ENCODE results near the gene FAM200A. TPM values are rescaled to one million over a fixed set of nuclear protein-coding genes. Genes with fewer than 3 reads are reported as not detected.

Gene FAM200A
- total RNA-seq, 4 donors from 2014 or later, result 0.40 to 4.2 (median 4.1) TPM; not detected in 1

- 92 to 95% methylated on average over 4 to 9 of the region's 9 CpGs for WGBS, 2 donors (ENCODE audit: low coverage in 1 of 2)
- no peak overlapping the region for H3K4me3 ChIP-seq
- no peaks in the 10 kb centered on the region for H3K4me1 ChIP-seq
- no peaks in the 10 kb centered on the region for H3K36me3 ChIP-seq
- peaks cover 20 to 22% of the 10 kb centered on the region in 2 donors for H3K9me3 ChIP-seq
- intact Hi-C loops (cut with DNase I; ENCODE audit: low total_unique reads), result no loop called here
- no peak for TF ChIP-seq CTCF (IDR thresholded peaks at IDR 0.05)
- TF ChIP-seq POLR2A (IDR thresholded peaks at IDR 0.05), result no peak
- no peak for TF ChIP-seq EP300 (IDR thresholded peaks at IDR 0.05; ENCODE audit: low read depth)
- no peak for TF ChIP-seq POLR2AphosphoS5 (IDR thresholded peaks at IDR 0.05)
- H3K27me3 ChIP-seq, result no peaks in the 10 kb centered on the region
- no peak for DNase-seq
- H3K27ac ChIP-seq, result no peak overlapping the region
- in situ Hi-C loops (cut with MboI; ENCODE audit: low pct_ligation_motif_present in 1 of 4, low pct_unique_long_range_greater_than_20kb in 1 of 4, low sequenced_read_pairs in 3 of 4), result no loop called here
These were observed 10.7 kb downstream of the FAM200A start for GRCh38 chr7:99541212-99541611.

- no peak for DNase-seq
- H3K36me3 ChIP-seq, result no peaks in the 10 kb centered on the region
- WGBS, 2 donors (ENCODE audit: low coverage in 1 of 2), result 92 to 100% methylated on average over 2 to 5 of the region's 5 CpGs
- in situ Hi-C loops (cut with MboI; ENCODE audit: low pct_ligation_motif_present in 1 of 4, low pct_unique_long_range_greater_than_20kb in 1 of 4, low sequenced_read_pairs in 3 of 4) (no loop called here), intact Hi-C loops (cut with DNase I; ENCODE audit: low total_unique reads) (no loop called here)
- H3K9me3 ChIP-seq, result peaks cover 20 to 22% of the 10 kb centered on the region in 2 donors
- TF ChIP-seq POLR2A (IDR thresholded peaks at IDR 0.05), result no peak
- TF ChIP-seq POLR2AphosphoS5 (IDR thresholded peaks at IDR 0.05), result no peak
- no peak for TF ChIP-seq CTCF (IDR thresholded peaks at IDR 0.05)
- TF ChIP-seq EP300 (IDR thresholded peaks at IDR 0.05; ENCODE audit: low read depth), result no peak
- H3K4me3 ChIP-seq, result no peak overlapping the region
- H3K27ac ChIP-seq, result no peak overlapping the region
- no peaks in the 10 kb centered on the region for H3K27me3 ChIP-seq
- H3K4me1 ChIP-seq, result no peaks in the 10 kb centered on the region
These were observed 11.4 kb downstream of the FAM200A start for GRCh38 chr7:99540542-99540941.

GRCh38 chr7:99539213-99539811 is 12.6 kb downstream of the FAM200A start:
- no peak for DNase-seq
- WGBS, 2 donors (ENCODE audit: low coverage in 1 of 2), result 82 to 84% methylated on average over 4 to 7 of the region's 7 CpGs
- TF ChIP-seq EP300 (IDR thresholded peaks at IDR 0.05; ENCODE audit: low read depth) (no peak), CTCF (IDR thresholded peaks at IDR 0.05) (no peak), POLR2AphosphoS5 (IDR thresholded peaks at IDR 0.05) (no peak), POLR2A (IDR thresholded peaks at IDR 0.05) (no peak)
- intact Hi-C loops (cut with DNase I; ENCODE audit: low total_unique reads), result no loop called here
- H3K9me3 ChIP-seq, result peaks cover 20 to 22% of the 10 kb centered on the region in 2 donors
- H3K4me3 ChIP-seq, result no peak overlapping the region
- no peaks in the 10 kb centered on the region for H3K27me3 ChIP-seq
- no peaks in the 10 kb centered on the region for H3K4me1 ChIP-seq
- no peak overlapping the region for H3K27ac ChIP-seq
- in situ Hi-C loops (cut with MboI; ENCODE audit: low pct_ligation_motif_present in 1 of 4, low pct_unique_long_range_greater_than_20kb in 1 of 4, low sequenced_read_pairs in 3 of 4), result no loop called here
- H3K36me3 ChIP-seq, result no peaks in the 10 kb centered on the region

- Histone ChIP-seq H3K27ac (no peak overlapping the region), H3K27me3 (no peaks in the 10 kb centered on the region), H3K36me3 (peaks cover 4 to 20% (median 13%) of the 10 kb centered on the region in 4 donors), H3K9me3 (peaks cover 30 to 35% of the 10 kb centered on the region in 2 donors), H3K4me1 (no peaks in the 10 kb centered on the region), H3K4me3 (no peak overlapping the region)
- 92 to 100% methylated on average over 2 of the region's 2 CpGs for WGBS, 2 donors (ENCODE audit: low coverage in 1 of 2)
- intact Hi-C loops (cut with DNase I; ENCODE audit: low total_unique reads), result no loop called here
- no peak for DNase-seq
- TF ChIP-seq CTCF (IDR thresholded peaks at IDR 0.05) (no peak), EP300 (IDR thresholded peaks at IDR 0.05; ENCODE audit: low read depth) (no peak), POLR2A (IDR thresholded peaks at IDR 0.05) (no peak), POLR2AphosphoS5 (IDR thresholded peaks at IDR 0.05) (no peak)
- in situ Hi-C loops (cut with MboI; ENCODE audit: low pct_ligation_motif_present in 1 of 4, low pct_unique_long_range_greater_than_20kb in 1 of 4, low sequenced_read_pairs in 3 of 4), result no loop called here
These were observed 16.2 kb downstream of the FAM200A start for GRCh38 chr7:99535667-99536066.
